GM19023 (cell line): ENCODE results near the gene SSNA1.

ENCODE experiments used
- ATAC-seq: cut with Tn5 transposase; IDR thresholded peaks from one replicate; pipeline ENCODE4 v1.9.1; 2021; ENCODE audit warnings: mild to moderate bottlenecking, moderate library complexity; ENCODE audit not compliant: unreplicated experiment

The SSNA1 gene

DNA sequence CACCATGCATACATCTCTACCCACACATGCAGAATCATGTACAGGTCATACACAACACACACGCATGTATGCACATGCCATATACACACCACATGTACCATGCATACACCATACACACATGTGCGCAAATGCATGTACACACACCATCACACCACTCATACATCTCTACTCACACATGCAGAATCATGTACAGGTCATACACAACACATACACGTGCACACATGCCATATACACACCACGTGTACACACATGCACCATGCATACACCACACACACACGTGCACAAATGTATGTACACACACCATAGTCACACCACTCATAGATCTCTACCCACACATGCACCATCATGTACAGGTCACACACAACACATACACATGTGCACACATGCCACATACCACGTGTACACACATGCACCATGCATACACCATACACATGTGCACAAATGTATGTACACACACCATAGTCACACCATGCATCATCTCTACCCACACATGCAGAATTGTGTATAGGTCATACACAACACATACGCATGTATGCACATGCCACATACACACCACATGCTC lies 35.6 kb upstream of the SSNA1 start:
- ATAC-seq, result no peak

DNA sequence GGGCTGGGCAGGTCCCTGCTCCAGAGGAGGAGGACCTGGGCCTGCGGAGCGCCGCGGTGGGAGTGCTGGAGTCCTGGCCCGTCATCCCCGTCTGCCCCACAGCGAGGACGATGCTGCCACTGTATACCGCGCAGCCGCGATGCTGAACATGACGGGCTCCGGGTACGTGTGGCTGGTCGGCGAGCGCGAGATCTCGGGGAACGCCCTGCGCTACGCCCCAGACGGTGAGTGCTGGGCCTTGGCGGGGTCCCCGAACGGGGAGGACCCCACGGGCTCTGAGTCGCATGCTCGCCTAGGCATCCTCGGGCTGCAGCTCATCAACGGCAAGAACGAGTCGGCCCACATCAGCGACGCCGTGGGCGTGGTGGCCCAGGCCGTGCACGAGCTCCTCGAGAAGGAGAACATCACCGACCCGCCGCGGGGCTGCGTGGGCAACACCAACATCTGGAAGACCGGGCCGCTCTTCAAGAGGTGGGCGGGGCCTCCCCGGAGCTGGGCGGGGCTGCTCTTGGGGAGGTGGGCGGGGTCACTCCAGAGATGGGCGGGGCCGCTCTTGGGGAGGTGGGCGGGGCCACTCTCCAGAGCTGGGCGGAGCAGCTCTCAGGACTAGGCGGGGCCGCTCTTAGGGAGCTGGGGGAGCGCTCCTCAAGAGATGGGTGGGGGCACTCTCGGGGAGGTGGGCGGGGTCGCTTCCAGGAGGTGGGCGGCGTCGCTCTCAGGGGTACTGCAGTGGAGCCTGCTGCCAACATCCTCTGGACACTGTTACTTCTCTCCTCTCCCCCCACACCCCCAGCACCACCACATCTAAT lies 31.7 kb upstream of the SSNA1 start:
- no peak for ATAC-seq

- ATAC-seq, result no peak
Observed at GRCh38 chr9:137157618-137158415, 30.7 kb upstream of the SSNA1 start.

- no peak for ATAC-seq
Observed at GRCh38 chr9:137158625-137159024, 29.9 kb upstream of the SSNA1 start.

DNA sequence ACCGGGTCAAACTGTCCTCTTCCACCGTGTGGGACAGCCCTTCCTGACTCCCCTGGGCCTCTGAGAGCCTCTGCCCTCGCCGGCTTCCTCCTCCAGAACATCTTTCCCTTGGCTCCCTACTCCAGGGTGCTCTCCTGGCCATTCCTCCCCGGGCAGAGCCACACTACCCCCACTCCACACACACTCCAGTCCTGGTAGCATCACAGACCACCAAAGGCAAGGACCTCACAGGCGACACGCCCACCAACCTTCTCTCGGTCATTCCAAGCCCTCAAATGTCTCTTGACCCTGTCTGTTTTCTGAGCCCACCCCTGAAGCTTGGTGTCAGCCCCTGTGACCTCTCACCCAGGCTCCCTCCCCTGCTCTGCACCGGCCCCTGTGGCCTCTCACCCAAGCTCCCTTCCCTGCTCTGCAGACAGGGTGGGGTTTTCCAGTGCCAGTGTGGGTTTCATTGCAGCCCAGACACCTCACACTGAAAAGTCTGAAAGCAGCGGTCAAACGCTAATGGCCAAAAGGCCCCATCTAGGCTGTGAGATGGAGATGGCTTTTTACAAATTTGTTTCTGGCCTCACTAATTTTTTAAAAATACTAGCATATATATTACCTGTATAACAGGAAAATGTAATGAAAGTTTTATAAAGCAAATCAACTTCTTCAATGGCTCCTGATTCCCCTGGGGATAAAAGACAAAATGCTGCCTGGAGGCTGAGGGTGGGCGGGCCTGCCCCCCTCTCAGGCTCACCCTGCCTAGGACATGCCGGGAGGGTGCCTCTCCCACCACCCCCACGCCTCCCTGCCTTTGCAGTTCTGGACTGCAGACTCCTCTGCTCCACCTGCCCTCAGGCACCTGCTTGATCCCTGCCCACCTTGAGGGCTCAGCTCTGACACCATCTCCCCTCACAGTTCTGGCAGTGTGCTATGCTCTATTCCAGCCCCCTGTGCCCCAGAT lies 29.1 kb upstream of the SSNA1 start:
- ATAC-seq, result no peak

- no peak for ATAC-seq
Observed at GRCh38 chr9:137160054-137160425, 28.4 kb upstream of the SSNA1 start.

DNA sequence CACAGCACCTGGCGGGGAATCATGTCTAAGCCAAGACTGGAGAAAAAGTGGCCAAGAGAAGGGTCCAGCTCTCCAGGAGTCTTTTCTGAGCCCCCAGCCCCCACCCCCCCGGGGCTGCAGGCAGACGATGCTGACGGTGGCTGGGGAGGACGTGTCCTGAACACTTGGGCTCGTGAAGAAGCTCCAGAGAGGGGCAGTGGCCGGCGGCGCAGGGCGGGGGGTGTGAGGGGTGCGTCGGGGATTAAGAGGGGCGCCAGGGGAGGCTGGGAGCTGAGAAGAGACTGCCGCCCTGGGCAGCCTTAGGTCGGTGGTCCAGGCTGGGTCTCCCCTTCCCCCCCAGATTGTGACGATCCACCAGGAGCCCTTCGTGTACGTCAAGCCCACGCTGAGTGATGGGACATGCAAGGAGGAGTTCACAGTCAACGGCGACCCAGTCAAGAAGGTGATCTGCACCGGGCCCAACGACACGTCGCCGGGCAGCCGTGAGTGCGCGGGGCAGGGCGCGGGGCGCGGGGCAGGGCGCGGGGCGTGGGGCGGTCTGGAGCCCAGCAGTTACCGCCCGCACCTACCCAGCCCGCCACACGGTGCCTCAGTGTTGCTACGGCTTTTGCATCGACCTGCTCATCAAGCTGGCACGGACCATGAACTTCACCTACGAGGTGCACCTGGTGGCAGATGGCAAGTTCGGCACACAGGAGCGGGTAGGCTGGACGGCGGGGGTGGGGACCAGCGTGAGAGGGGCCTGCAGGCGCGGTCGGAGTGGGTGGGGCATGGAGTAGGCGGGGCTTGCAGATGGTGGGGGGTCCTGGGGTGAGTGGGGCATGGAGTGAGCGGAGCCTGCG lies 27.5 kb upstream of the SSNA1 start:
- ATAC-seq, result no peak

GRCh38 chr9:137161558-137162486 lies 26.7 kb upstream of the SSNA1 start:
- no peak for ATAC-seq

GRCh38 chr9:137162505-137163364 lies 25.7 kb upstream of the SSNA1 start:
- ATAC-seq, result no peak

DNA sequence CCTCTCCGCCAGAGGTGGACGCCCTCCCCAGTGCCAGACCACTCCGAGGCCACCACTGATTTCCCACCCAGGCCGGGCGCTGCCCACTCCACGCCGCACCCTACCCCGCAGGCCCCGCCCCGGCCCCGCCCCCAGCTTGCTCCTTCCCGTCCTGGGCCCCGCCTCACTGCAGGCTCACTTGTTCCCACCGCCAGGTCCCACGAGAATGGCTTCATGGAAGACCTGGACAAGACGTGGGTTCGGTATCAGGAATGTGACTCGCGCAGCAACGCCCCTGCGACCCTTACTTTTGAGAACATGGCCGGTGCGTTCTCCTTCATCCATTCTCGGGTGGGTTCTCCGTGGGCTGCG lies 25.1 kb upstream of the SSNA1 start:
- ATAC-seq, result no peak

DNA sequence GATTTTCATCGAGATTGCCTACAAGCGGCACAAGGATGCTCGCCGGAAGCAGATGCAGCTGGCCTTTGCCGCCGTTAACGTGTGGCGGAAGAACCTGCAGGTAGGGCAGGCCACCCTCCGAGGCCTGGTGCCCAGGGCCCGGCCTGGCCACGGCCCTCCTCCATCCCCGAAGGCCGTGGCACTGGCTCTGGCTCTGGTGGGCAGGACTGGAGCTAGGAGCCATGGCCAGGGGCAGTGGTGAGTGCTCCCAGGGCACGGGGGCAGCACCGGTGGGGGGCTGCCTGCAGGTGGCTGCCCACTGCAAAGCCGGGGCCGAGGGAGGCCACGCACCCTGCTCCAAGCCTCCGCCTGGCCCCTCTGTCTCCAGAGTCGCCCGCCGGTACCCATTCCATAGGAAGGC lies 24.7 kb upstream of the SSNA1 start:
- ATAC-seq, result no peak

DNA sequence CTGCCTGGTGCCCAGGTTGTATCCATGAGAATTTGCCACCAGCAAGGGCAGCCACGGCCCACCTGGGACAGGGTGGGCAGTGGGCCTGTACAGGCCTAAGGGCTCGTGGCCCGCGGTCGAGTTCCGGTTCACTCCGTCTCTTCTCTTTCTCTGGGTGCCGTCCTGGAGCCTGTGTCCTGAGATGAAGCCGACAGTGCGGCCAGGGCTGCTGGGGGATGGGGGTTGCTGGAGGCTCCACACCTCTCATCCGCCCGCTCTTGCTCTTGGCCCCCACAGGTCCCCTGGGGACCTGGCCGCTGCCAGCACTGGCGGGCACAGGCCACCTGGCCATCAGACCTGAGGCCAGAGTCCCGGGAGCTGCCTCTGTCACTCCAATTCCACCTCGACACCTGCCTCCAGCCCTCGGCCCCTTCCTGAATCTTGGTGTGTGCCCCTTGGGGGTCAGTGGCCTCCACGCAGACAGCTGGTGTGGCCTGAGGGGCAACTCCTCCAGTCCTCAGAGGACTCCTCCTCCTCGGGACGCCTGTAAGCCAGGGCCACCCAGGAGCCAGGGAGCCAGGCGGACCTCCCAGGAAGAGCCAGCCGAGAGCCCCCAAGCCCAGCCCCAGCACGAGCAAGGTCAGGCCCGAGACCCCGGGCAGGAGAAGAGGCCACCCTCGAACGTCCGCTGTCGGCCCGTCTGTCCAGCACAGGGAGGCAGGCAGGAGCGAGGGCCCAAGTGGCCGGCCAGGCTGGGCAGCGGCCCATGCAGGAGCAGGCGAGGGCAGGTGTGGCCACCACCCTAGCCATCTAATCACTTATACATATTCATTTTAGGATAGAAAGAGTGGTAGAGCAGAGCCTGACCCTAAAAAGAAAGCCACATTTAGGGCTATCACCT lies 23.9 kb upstream of the SSNA1 start:
- no peak for ATAC-seq

DNA sequence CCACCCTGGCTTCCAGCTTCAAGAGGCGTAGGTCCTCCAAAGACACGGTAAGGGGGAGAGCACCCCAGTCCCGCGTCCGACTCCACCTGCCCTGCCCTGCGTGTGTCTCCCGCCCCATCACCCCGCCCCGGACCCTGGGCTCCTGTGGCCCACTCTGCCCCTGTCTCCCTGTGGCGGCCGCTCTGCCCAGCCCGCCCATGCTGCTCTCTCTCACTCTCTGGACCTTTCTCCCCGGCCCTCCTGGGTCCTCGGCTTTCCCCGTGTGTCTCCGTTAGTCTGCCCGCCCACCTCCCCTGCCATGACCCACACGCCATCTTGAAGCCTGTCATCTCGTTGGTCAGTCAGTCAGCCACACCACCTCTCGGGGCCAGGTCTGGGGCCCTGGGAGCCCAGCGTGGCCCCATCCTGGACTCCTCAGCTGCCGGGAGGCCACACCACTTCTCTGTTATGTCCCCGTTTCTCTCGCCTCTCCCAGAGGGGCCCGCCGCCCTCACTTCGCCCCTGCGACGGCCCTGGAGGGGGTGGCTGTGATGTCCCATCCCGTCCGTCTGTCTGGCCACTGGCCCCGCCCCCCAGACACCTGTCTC lies 23.1 kb upstream of the SSNA1 start:
- no peak for ATAC-seq

DNA sequence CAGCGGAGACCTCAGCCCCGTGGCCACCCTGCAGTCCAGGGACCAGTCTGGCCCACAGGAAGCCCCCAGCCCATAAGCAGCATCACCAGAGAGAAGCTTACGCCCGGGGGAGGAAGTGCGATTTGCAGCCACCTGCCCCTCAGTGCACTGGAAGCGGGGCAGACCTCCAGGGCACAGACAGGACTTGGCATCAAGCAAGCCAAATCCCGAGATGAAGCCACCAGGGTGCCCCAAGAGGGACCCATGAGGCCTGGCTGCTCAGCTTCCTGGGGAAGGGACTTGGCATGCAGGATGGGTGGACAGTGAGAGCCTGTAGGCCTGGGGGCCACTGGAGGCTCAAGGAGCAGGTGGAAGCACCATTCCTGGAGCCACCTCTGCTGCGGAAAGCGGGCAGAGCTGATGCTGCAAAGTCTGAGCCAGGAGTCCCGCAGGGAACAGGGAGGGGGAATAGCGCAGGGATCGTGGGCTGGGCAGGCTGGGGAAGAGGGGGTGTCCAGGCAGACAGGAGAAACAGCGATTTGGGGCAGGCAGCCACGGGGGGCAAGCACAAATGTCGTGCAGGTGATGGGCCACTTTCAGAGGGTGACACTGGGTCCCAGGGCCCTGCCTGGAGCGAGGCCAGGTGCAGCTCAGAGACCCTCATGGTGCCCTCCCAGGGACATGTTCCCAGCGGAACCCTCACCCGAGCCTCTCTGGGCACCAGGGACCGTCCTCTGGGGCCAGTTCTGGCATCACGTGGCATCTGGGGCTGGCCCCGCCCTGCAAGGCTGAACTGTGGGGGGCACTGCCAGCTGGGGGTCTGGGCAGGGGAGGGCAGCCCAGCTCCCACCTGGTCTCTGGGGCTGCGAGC lies 21.9 kb upstream of the SSNA1 start:
- no peak for ATAC-seq

DNA sequence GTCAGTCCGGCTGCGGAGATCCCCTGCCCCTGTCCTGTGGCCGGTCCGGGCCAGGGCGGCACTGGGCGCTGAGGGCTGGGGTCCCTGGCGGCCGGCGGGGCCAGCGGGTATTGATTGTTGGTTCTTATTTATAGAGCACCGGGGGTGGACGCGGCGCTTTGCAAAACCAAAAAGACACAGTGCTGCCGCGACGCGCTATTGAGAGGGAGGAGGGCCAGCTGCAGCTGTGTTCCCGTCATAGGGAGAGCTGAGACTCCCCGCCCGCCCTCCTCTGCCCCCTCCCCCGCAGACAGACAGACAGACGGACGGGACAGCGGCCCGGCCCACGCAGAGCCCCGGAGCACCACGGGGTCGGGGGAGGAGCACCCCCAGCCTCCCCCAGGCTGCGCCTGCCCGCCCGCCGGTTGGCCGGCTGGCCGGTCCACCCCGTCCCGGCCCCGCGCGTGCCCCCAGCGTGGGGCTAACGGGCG lies 21.2 kb upstream of the SSNA1 start:
- ATAC-seq, result no peak
